Measurements from ENCODE around the gene PDC.

Gene PDC

DNA sequence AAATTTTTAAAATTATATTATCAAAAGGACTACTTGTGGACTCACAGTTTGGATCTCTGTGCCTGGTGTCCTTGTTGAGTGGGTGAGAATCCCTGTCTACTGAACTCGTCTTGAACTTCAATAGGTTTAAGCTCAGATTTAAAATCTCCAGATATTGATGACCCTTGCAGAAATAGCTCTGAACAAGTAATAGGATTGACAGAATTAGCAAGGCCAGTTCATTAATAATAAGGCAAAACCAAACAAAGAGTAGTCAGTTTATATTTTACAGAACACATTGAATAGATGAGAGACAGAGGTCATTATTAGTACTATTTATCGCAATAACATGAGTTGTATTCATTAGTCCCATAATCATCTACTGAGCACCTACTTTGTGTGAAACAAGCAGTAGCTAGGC, at the start of gene PDC:
Gene PDC (minus strand): TSS at position 101 of the 400 bp plus-strand sequence. CDS start 11,655 bp downstream, outside the sequence.
- TF ChIP-seq Cebpa-rat (IDR thresholded peaks at IDR 0.05) = no peak
- H3K4me2 ChIP-seq = no peak within 1 kb of the TSS
- H4K20me1 ChIP-seq = no peaks in the 10 kb centered on the region
- H3K4me3 ChIP-seq = no peak within 1 kb of the TSS
- H3K9me3 ChIP-seq = no peaks in the 10 kb centered on the region
- no peaks in the 10 kb centered on the region for H3K36me3 ChIP-seq
- no peaks in the 10 kb centered on the region for H3K4me1 ChIP-seq
- H3K27me3 ChIP-seq = no peaks in the 10 kb centered on the region
- H3K9ac ChIP-seq = no peak within 1 kb of the TSS
- no peak within 1 kb of the TSS for H3K27ac ChIP-seq

DNA sequence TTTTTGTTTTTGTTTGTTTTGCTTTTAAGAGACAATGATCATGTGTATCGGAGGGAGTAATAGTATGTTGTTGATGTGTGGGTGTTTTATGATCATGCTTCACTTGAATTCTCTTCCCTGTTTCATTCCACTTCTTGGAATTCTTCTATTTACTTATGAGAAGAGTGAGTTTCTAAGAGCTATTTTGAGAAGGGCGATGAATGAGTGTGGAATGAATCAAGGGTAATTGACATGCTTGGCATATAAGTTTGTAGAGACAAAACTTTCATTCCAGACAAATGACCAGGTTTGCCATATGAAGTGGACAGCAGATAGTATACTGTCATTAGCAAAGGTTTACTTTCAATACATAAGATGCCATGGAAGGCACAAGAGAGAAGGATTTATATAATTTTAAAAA, 42.3 kb upstream of the PDC start:
- H3K9ac ChIP-seq = no peak overlapping the region
- H3K4me1 ChIP-seq = no peaks in the 10 kb centered on the region
- no peaks in the 10 kb centered on the region for H3K27me3 ChIP-seq
- peaks cover 7% of the 10 kb centered on the region for H3K9me3 ChIP-seq
- no peaks in the 10 kb centered on the region for H3K36me3 ChIP-seq
- H4K20me1 ChIP-seq = no peaks in the 10 kb centered on the region
- H3K4me3 ChIP-seq = no peak overlapping the region
- H3K4me2 ChIP-seq = no peak overlapping the region
- no peak overlapping the region for H3K27ac ChIP-seq
- no peak for TF ChIP-seq Cebpa-rat (IDR thresholded peaks at IDR 0.05)

DNA sequence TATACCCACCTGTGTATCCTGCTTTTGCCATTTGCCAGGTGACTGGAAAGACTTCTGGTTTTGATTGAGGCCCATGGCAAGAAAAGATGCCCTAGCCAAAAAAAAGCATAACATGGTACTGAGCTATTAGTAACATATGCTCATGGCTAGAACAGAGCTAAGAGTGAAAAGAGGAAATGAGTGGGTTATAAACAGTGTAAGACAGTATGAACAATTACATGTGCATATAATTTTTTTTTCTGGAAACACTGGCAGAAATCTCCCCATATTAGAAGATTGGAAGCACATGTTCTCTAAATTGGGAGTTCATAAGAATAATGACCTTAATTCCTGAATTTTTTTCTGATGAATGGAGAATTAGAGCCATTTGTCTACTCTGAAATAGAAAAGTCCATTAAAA, 41.2 kb upstream of the PDC start:
- H3K36me3 ChIP-seq = no peaks in the 10 kb centered on the region
- H3K9me3 ChIP-seq = peaks cover 7% of the 10 kb centered on the region
- no peaks in the 10 kb centered on the region for H4K20me1 ChIP-seq
- H3K9ac ChIP-seq = no peak overlapping the region
- H3K27me3 ChIP-seq = no peaks in the 10 kb centered on the region
- no peak overlapping the region for H3K27ac ChIP-seq
- H3K4me3 ChIP-seq = no peak overlapping the region
- H3K4me1 ChIP-seq = no peaks in the 10 kb centered on the region
- H3K4me2 ChIP-seq = no peak overlapping the region
- no peak for TF ChIP-seq Cebpa-rat (IDR thresholded peaks at IDR 0.05)

DNA sequence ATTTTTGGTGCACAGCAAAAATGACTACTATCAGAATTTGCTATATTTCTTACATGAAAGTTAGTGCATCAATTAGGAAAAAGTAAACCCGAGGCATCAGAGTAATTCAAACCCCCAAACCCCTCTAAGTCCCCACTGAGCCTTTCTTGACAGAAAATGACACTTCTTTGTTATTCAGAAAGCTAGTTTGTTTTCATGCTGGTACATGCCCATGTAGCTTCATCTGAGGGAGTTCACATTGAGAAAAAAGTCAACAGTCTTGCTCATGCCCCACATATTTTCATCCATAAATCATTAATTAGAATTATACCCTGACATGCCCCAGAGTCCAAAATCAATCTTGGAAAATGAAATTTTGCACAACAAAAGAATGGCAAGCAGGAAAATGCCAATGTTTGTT, 39.9 kb upstream of the PDC start:
- no peaks in the 10 kb centered on the region for H3K4me1 ChIP-seq
- H3K27ac ChIP-seq = no peak overlapping the region

DNA sequence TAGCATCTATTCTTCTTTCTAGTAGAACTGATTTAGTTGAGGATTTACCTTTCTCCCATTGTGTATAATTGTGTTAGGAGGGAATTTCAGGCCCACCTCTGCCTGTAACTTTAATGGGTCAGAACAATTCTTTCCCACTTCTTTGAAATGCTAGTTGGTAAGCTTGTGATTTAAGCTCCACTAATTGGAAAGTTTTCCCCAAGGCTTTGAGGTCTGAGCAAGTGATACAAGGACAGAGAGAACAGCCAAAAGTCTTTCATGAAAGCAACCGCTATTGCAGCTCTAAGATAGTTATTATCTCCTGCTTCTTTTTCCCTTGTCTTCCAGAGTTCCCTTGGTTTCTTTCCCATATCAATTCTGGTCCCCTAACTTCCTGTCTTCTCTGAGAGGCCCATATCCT, 38.7 kb upstream of the PDC start:
- Histone ChIP-seq H3K36me3 (no peaks in the 10 kb centered on the region), H3K4me1 (no peaks in the 10 kb centered on the region), H3K4me3 (no peak overlapping the region), H3K27ac (no peak overlapping the region), H3K9ac (no peak overlapping the region), H3K9me3 (no peaks in the 10 kb centered on the region), H4K20me1 (no peaks in the 10 kb centered on the region), H3K27me3 (no peaks in the 10 kb centered on the region), H3K4me2 (no peak overlapping the region)
- no peak for TF ChIP-seq Cebpa-rat (IDR thresholded peaks at IDR 0.05)

More for the DNA sequence above, 39.9 kb upstream of the PDC start:
- no peaks in the 10 kb centered on the region for H4K20me1 ChIP-seq
- H3K9me3 ChIP-seq = peaks cover 3% of the 10 kb centered on the region
- no peaks in the 10 kb centered on the region for H3K27me3 ChIP-seq
- no peak overlapping the region for H3K4me2 ChIP-seq
- no peak for TF ChIP-seq Cebpa-rat (IDR thresholded peaks at IDR 0.05)
- H3K9ac ChIP-seq = no peak overlapping the region
- no peaks in the 10 kb centered on the region for H3K36me3 ChIP-seq
- no peak overlapping the region for H3K4me3 ChIP-seq

DNA sequence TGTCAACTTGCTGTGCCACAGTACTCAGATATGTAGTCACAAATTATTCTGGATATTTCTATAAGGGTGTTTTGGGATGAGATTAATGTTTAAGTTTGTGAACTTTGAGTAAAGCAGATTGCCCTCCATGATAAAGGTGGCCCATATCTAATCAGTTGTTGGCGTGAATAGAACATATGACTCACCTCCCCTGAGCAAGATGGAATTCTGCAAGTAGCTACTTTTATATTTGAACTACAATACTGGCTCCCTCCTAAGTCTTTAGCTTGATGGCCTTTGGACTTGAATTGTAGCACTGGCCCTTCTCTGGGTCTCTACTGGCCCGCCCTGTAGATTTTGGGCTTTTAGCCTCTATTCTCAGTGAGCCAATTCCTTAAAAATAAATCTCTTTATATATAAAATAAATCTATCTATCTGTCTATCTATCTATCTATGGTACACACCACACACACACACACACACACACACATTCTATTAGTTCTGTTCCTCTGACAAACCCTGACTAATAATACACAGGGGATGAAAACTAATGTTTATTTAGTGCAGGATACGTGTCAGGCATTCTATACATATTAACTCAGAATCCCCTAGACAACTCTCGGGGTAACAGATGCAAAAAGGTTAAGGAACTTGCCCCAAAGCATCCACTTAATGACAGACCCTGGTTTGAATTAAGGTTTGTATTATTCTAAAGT, 37.9 kb upstream of the PDC start:
- TF ChIP-seq Cebpa-rat (IDR thresholded peaks at IDR 0.05) = no peak
- Histone ChIP-seq H4K20me1 (no peaks in the 10 kb centered on the region), H3K4me1 (no peaks in the 10 kb centered on the region), H3K4me3 (no peak overlapping the region), H3K27me3 (no peaks in the 10 kb centered on the region), H3K27ac (no peak overlapping the region), H3K4me2 (no peak overlapping the region), H3K9ac (no peak overlapping the region), H3K9me3 (no peaks in the 10 kb centered on the region), H3K36me3 (no peaks in the 10 kb centered on the region)

DNA sequence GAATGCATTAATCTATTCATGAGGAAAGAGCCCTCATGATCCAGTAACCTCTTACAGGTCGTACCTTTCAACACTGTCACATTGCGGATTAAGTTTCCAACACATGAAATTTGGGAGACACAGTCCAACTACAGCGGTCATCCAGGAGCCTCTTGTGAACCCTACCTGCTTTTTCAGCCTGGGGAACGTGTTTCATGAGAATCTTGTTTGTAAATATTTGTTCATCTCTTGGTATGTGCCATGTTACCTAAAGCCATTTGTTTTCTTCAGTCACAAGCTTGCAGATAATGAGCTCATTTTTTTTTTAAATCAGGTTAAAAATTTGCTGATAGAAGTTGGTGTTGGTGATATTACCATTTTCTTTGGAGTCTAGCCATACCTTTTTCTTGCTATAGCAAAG, 37.2 kb upstream of the PDC start:
- no peak overlapping the region for H3K4me2 ChIP-seq
- no peaks in the 10 kb centered on the region for H3K9me3 ChIP-seq
- H4K20me1 ChIP-seq = no peaks in the 10 kb centered on the region
- H3K4me3 ChIP-seq = no peak overlapping the region
- no peak overlapping the region for H3K27ac ChIP-seq
- H3K27me3 ChIP-seq = no peaks in the 10 kb centered on the region
- no peak overlapping the region for H3K9ac ChIP-seq
- no peaks in the 10 kb centered on the region for H3K36me3 ChIP-seq
- TF ChIP-seq Cebpa-rat (IDR thresholded peaks at IDR 0.05) = no peak
- H3K4me1 ChIP-seq = no peaks in the 10 kb centered on the region

DNA sequence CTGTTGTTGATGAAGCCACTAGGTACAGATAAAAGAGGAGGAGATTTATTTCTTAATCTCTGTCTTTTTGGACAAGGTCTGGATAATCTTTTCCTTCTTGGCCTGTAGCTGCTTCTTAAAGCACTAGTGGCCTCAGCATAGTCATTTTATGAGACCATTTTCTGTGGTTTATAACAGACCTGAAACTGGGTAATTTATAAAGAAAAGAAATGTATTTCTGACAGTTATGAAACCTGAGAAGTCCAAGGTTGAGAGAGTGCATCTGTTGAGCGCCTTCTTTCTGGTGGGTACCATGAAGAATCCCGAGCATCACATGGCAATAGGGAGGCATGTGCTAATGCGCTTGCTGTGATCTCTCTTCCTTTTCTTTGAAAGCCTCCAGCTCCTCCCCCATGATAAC, 36.7 kb upstream of the PDC start:
- Histone ChIP-seq H3K27ac (no peak overlapping the region), H3K36me3 (no peaks in the 10 kb centered on the region), H3K4me3 (no peak overlapping the region), H3K4me1 (no peaks in the 10 kb centered on the region), H3K27me3 (no peaks in the 10 kb centered on the region), H3K9me3 (no peaks in the 10 kb centered on the region), H4K20me1 (no peaks in the 10 kb centered on the region), H3K4me2 (no peak overlapping the region), H3K9ac (no peak overlapping the region)
- no peak for TF ChIP-seq Cebpa-rat (IDR thresholded peaks at IDR 0.05)

DNA sequence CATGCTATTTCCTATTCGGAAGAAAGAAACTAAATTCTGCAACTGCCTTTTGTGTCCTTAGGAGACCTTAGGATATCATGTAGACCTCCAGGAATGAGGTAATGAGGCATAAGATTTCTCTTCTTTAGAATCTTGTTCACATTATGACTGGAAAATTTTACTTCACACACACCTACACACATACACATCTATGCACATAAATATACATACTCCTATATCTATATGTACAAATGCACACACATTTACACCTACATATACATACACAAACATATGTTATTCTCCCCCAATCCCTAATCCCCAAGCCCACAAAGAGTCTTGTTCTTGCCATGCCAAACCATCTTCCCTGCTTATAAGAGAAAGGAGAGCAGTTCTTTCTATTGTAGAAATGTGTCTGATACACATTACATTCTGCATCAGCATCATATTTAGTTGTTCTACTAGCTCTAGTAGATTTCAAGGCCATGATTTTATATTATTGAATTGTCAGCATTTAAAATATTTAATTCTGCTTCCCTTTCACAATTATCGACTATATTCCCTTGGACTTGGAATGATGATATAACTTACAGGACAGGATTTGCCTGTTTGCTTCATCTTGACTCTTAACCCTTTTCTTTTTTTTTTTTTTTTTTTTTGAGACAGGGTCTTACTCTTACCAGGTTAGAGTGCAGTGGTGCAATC, 35.4 kb upstream of the PDC start:
- Histone ChIP-seq H3K4me3 (no peak overlapping the region), H3K36me3 (no peaks in the 10 kb centered on the region), H3K27ac (no peak overlapping the region), H3K9ac (no peak overlapping the region), H3K9me3 (no peaks in the 10 kb centered on the region), H3K4me1 (no peaks in the 10 kb centered on the region), H3K27me3 (no peaks in the 10 kb centered on the region), H4K20me1 (no peaks in the 10 kb centered on the region), H3K4me2 (no peak overlapping the region)
- TF ChIP-seq Cebpa-rat (IDR thresholded peaks at IDR 0.05) = no peak

DNA sequence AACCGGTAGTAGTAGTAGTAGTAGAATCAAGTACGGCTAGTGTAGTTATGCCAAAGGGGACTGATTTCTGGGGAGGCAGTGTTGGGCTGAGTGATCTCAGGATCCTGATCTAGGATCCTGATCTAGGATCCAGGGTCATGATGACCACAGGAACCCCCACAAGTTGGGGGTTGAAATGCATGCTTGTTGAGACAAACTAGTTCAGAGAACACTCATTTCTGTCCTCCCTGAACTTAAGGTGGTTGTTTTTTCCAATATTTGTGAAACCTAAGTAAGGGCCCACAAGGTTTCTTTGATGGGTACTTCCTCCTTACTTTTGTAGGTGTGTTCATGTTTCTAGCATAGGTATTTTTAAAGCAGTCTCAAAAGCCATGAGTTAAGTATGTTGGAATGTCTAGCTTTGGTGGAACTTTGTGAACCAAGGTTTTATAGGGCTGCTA, 33.9 kb upstream of the PDC start:
- no peak overlapping the region for H3K9ac ChIP-seq

More for the DNA sequence above, 33.9 kb upstream of the PDC start:
- TF ChIP-seq Cebpa-rat (IDR thresholded peaks at IDR 0.05) = no peak
- H3K4me2 ChIP-seq = no peak overlapping the region
- H4K20me1 ChIP-seq = no peaks in the 10 kb centered on the region
- no peaks in the 10 kb centered on the region for H3K27me3 ChIP-seq
- H3K36me3 ChIP-seq = no peaks in the 10 kb centered on the region
- H3K4me1 ChIP-seq = no peaks in the 10 kb centered on the region
- no peaks in the 10 kb centered on the region for H3K9me3 ChIP-seq
- no peak overlapping the region for H3K27ac ChIP-seq
- H3K4me3 ChIP-seq = no peak overlapping the region

All from BLaER1 (cell line).